Heart right ventricle (tissue), 16 donors: ENCODE data around the gene ACAA2. TPM values are rescaled to one million over a fixed set of nuclear protein-coding genes. Genes with fewer than 3 reads are reported as not detected.

ENCODE experiments used
- ATAC-seq, 8 donors: fragments of 200-7000 bp; cut with Tn5 transposase; one replicate each; pipeline ENCODE4 v1.9.1; 2020; ENCODE audit warnings: mild to moderate bottlenecking in 8 of 8, moderate library complexity in 8 of 8, moderate number of reproducible peaks in 1 of 8
- DNase-seq, 2 donors: peaks; one replicate each; pipeline ENCODE4 v3.0.0-alpha.2; 2020
- H3K27ac ChIP-seq, 10 donors: fragments of 200-600 bp; sonication (generic) in 2 of 10; one replicate each; pipeline versions ENCODE4 v1.5.0 to v1.8.0; 2020 to 2022; ENCODE audit warnings: mild to moderate bottlenecking in 3 of 10
- H3K27me3 ChIP-seq, 7 donors: fragments of 200-600 bp; one replicate each; pipeline ENCODE4 v1.8.0; 2021 to 2022; ENCODE audit warnings: mild to moderate bottlenecking in 2 of 7
- H3K36me3 ChIP-seq, 9 donors: fragments of 200-600 bp; sonication (generic) in 1 of 9; one replicate each; pipeline versions ENCODE4 v1.5.0 to v1.8.0; 2020 to 2022; ENCODE audit warnings: mild to moderate bottlenecking in 2 of 9
- H3K4me1 ChIP-seq, 9 donors: fragments of 200-600 bp; sonication (generic) in 1 of 9; one replicate each; pipeline versions ENCODE4 v1.5.0 to v1.8.0; 2020 to 2022; ENCODE audit warnings: mild to moderate bottlenecking in 4 of 9
- H3K4me3 ChIP-seq, 10 donors: fragments of 200-600 bp; sonication (generic) in 2 of 10; one replicate each; pipeline versions ENCODE4 v1.5.0 to v1.8.0; 2020 to 2022; ENCODE audit warnings: mild to moderate bottlenecking in 7 of 10, moderate library complexity in 2 of 10
- H3K9me3 ChIP-seq, 11 donors: fragments of 200-600 bp in 10 of 11; sonication (generic) in 2 of 11; one replicate each; pipeline versions ENCODE4 v1.5.0 to v1.8.0; 2013 to 2022; ENCODE audit warnings: mild to moderate bottlenecking in 2 of 11, control low read depth in 1 of 11, moderate library complexity in 1 of 11
- CTCF ChIP-seq, 9 donors: fragments of 200-600 bp; sonication (generic) in 2 of 9; IDR thresholded peaks; one replicate each; pipeline versions ENCODE4 v1.5.0 to v1.8.0; 2021 to 2022; ENCODE audit warnings: antibody characterized with exemption in 9 of 9, mild to moderate bottlenecking in 5 of 9, moderate library complexity in 1 of 9
- WGBS, 2 donors: extraction: QIAGEN DNeasy Blood & Tissue Kit; methylation state at CpG; one replicate each; pipeline ENCODE4 v1.1.7; 2013; ENCODE audit warnings: inconsistent platforms in 1 of 2; 5-methylcytosine and 5-hydroxymethylcytosine counted together
- intact Hi-C, 10 donors: fragments of 100-400 bp; cut with DNase I; formaldehyde crosslinking; loops; one replicate each; pipeline versions ENCODE4 v1.11.1 to v1.14.2; 2022
- long read RNA-seq, 3 donors: library from polyadenylated mRNA; unstranded; transcript quantifications; one replicate each; pipeline ENCODE4 v2.0.0, GENCODE V29; 2020 to 2021
- polyA plus RNA-seq, 2 donors: library from polyadenylated mRNA; stranded (reverse); fragments of 200-250 nt; gene quantifications; one replicate each; pipeline ENCODE4 v1.2.3, GENCODE V29; 2013
- total RNA-seq, 10 donors: library from RNA; stranded (reverse); fragmentation: NEBNext Ultra II Directional in 3 of 10; extraction: Animal tissue kit (Norgen Biotek cat#: 25700) in 3 of 10; gene quantifications; one replicate each; pipeline versions ENCODE4 v1.2.1 to v1.2.4, GENCODE V29; 2021 to 2023
- donor health status: Arrhythmogenic right ventricular cardiomyopathy.
- donor health status: ischemic (EF 13 %, LVEDD 7.1; RV severe dilation, severe dysfunction).
- donor health status: healthy with polysubstance abuse.
- donor health status: DM: no; HTN: yes; CAD: no.
- donor health status: DM: no; HTN: no; CAD: no.
- donor health status: ischemic (EF 25% LVEDD 6.9; RV normal size, moderate dysfunction).
- donor health status: ischemic (EF 25% LVEDD 5.7; RV mildly dilated, moderate dysfunction).
- donor health status: healthy.
- donor health status: DM: yes; HTN: yes; CAD: no.
- donor health status: Ischemic cardiomyopathy.
- donor health status: ischemic (EF 35%, LVEDD 5.7; RV mildly dilated, moderate dysfunction).
- donor health status: nonischemic (EF 11% LVEDD 7.7; RV severe dilation, severe dysfunction).
- donor health status: DM: yes; HTN: yes; CAD: no.
- donor health status: PGD.
- donor health status: ischemic (EF 29% LVEDD 5.4; RV normal size, mild dysfunction).
- donor health status: nonischemic (EF 23%, LVEDD 6.1; RV moderate dilation, normal function).

ACAA2 gene
- 100 to 1,000 TPM; 171 to 377 (median 251) TPM for total RNA-seq
- 100 to 1,000 TPM in 1 of 2 donors, 10 to 100 TPM in 1; 46.7 to 119 TPM for polyA plus RNA-seq
- long read RNA-seq, donor 1, transcript ACAA2-201 (10 exons, 3,350 nt) = major isoform, 211 of 239 reads
- long read RNA-seq, donor 1, partial matches to known transcripts = 14 of 239 reads
- long read RNA-seq, donor 1, other reads (novel, unspliced or antisense) = 12 of 239 reads
- long read RNA-seq, donor 2, transcript ACAA2-201 (10 exons, 3,350 nt) = major isoform, 229 of 267 reads
- long read RNA-seq, donor 2, partial matches to known transcripts = 23 of 267 reads
- long read RNA-seq, donor 2, other reads (novel, unspliced or antisense) = 12 of 267 reads
- long read RNA-seq, donor 3, transcript ACAA2-201 (10 exons, 3,350 nt) = major isoform, 453 of 524 reads
- long read RNA-seq, donor 3, partial matches to known transcripts = 38 of 524 reads
- long read RNA-seq, donor 3, other reads (novel, unspliced or antisense) = 32 of 524 reads

- intact Hi-C loops = no loop called here
- Histone ChIP-seq H3K9me3 (peaks cover 0 to 17% (median 4%) of the 10 kb centered on the region in 11 donors), H3K36me3 (peaks cover 0 to 7% (median 0%) of the 10 kb centered on the region in 9 donors), H3K4me1 (peaks cover 3 to 31% (median 16%) of the 10 kb centered on the region in 9 donors), H3K27me3 (no peaks in the 10 kb centered on the region), H3K4me3 (peak within 1 kb of the TSS; percentile 65 to 86 (median 74)), H3K27ac (peak within 1 kb of the TSS; percentile 91 to 100 (median 98))
- DNase-seq = peak; percentile 89 to 92
- peak; percentile 95 to 98 (median 96) for ATAC-seq
- 0 to 1% methylated on average over 74 of the region's 74 CpGs for WGBS, 2 donors
- no peak for TF ChIP-seq CTCF (IDR thresholded peaks at IDR 0.05)
These were observed at the start of gene ACAA2 for GRCh38 chr18:49813319-49814146. TSS of gene ACAA2 (minus strand) at chr18:49813533. CDS start at chr18:49813484, 49 bp downstream.

GRCh38 chr18:49862656-49863385 is 49.5 kb upstream of the ACAA2 start:
- ATAC-seq (no peak), DNase-seq (no peak)
- Histone ChIP-seq H3K27me3 (peaks cover 0 to 11% (median 0%) of the 10 kb centered on the region in 7 donors), H3K4me1 (peaks cover 0 to 3% (median 0%) of the 10 kb centered on the region in 9 donors), H3K9me3 (no peaks in the 10 kb centered on the region), H3K36me3 (no peaks in the 10 kb centered on the region), H3K27ac (no peak overlapping the region), H3K4me3 (no peak overlapping the region)
- intact Hi-C loops = loop anchor here in 1 of 10 donors (5.0 kb wide), 1 partner anchor 301 kb away; the partner anchor contains the start of gene LIPG
- 84 to 87% methylated on average over 13 of the region's 13 CpGs for WGBS, 2 donors
- TF ChIP-seq CTCF (IDR thresholded peaks at IDR 0.05) = no peak

GRCh38 chr18:49861659-49862058 is 48.3 kb upstream of the ACAA2 start:
- H3K27me3 ChIP-seq = peaks cover 0 to 11% (median 0%) of the 10 kb centered on the region in 7 donors
- 66 to 70% methylated on average over 3 of the region's 3 CpGs for WGBS, 2 donors
- peak in 6 of 9 donors; percentile 21 to 39 (median 26) for TF ChIP-seq CTCF (IDR thresholded peaks at IDR 0.05)
- H3K36me3 ChIP-seq = no peaks in the 10 kb centered on the region
- H3K4me1 ChIP-seq = peaks cover 0 to 3% (median 0%) of the 10 kb centered on the region in 9 donors
- ATAC-seq (no peak), DNase-seq (no peak)
- intact Hi-C loops = loop anchor here in 1 of 10 donors (5.0 kb wide), 1 partner anchor 299 kb away; the partner anchor contains the start of gene LIPG
- H3K27ac ChIP-seq = no peak overlapping the region
- no peak overlapping the region for H3K4me3 ChIP-seq
- H3K9me3 ChIP-seq = no peaks in the 10 kb centered on the region
